HG02588 (cell line): Measurements from ENCODE around the gene TMEM240.
"Not testable (repeated sequence)": the region's sequence is repeated elsewhere in the genome, so short reads cannot be mapped to it uniquely, and the experiment has no call there.

Experiments used
- ATAC-seq: cut with Tn5 transposase; IDR thresholded peaks from one replicate; pipeline ENCODE4 v1.9.1; 2021; ENCODE audit warnings: mild to moderate bottlenecking, moderate library complexity; ENCODE audit not compliant: unreplicated experiment

The TMEM240 gene

DNA sequence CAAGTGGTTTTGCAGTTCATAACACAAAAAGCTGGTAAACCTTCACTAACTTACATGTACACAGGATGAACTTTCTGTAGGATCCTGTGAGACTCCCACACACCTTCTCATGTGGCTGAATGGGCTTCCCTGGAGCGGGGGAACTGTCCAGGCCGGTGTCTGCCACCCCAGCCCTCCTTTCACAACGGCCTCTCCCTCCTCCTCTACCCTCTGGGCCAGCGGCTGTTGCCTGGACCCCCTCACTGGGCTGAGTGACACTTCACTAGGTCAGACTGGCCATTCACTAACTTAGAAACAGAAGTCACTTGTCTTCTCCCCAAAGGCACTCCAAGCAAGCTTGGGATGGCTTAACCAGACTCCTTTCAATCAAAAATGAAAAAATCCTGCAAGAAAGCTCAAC, 18.2 kb upstream of the TMEM240 start:
- ATAC-seq: no peak

DNA sequence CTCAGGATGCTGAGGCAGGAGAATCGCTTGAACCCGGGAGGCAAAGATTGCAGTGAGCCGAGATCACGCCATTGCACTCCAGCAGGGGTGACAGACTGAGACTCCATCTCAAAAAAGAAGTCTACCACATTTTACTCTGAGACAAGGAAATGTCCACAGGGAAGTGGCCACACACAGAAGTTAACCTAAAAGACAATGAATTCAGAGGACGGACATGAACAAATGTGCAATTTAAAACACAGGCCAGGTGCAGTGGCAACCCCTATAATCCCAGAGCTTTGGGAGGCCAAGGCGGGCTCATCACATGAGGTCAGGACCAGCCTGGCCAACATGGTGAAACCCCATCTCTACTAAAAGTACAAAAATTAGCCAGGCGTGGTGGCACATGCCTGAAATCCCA, 17.3 kb upstream of the TMEM240 start:
- ATAC-seq: not testable (repeated sequence)

DNA sequence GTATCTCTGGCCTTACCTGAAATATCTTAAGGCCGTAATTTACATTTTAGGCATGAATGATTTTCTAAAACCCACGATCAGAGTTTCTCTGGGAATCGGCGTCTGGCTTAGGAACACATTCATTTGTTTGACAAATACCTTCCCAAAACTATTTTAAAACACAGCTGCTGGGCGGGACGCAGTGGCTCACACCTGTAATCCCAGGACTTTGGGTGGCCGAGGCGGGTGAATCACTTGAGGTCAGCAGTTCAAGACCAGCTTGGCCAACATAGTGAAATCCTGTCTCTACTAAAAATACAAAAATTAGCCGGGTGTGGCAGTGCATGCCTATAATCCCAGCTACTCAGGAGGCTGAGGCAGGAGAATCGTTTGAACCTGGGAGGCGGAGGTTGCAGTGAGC, 16.5 kb upstream of the TMEM240 start:
- ATAC-seq: not testable (repeated sequence)

DNA sequence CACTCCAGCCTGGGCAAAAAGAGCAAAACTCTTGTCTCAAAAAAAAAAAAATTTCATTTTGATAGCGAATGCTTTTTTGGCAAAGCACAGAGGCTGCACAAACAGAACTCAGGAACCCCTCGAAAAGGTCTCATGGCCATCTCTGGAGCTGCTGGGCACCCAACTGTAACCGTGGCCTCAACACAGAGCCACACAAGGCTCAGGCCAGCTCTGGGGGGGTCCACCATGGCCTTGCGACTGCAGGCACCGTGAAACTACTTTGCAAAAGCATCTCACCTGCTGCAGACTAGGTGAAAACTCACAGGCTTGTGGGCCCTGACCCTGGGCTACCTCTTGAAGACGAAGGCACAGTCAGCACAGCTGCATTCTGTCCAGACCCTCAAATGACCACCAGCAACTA, 16.1 kb upstream of the TMEM240 start:
- no peak for ATAC-seq

DNA sequence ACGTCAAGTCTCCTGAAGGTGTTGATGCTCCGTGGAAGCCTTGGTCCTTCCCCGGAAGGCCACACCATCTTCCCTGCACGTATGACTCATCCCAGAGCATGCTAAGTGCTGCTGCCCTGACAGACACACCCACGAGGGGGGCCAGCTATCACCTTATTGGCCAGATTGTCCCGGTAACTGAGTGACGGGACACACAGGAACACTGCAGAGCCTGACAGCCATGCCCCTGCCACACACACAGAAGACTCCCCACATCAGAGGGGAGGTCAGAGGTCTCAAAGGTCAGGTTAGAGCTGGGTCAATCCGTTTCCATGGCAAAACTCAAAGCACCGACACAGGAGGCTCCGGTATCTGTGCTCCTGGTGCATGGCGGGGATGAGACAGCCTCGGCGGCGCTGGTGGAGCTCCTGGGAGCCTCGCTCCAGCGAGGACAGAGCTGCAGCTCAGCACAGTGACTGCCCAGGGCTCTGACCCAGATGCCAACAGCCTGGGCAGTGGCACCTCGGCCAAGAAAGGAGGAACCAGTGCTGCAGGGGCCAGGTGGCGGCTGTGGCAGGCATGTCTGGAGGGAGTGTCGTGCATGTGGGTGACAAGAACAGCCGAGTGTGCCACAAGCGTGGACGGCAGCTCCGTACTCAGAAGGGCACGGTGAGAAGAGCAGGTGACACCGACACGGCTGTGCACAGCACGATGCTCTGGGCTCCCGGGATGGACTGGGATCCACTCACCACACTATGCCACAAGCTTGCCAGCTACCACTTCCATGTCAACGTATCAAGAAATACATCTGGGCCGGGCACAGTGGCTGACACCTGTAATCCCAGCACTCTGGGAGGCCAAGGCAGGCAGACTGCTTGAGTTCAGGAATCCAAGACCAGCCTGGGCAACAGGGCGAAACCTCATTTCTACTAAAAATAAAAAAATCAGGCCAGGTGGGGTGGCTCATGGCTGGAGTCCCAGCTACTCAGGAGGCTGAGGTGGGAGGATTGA, 14.8 kb upstream of the TMEM240 start:
- ATAC-seq: no peak

DNA sequence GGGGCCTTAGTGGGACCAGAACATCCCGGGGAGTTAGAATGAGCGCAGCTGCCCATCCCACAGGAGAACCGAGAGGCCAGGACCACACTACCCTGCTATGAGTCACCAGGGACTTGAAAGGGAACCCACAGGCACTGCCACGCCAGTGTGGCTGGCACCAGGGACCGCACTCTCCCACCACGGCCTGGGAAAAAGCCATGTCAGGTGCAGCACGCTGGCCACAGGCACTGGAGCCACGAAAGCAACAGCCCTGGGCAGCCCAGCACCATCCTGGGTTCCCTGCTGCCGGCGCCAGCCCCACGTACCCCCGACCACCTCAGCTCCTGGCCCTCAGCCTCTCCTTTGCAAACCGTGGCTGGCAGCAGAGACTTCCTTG, 14.1 kb upstream of the TMEM240 start:
- ATAC-seq: no peak

DNA sequence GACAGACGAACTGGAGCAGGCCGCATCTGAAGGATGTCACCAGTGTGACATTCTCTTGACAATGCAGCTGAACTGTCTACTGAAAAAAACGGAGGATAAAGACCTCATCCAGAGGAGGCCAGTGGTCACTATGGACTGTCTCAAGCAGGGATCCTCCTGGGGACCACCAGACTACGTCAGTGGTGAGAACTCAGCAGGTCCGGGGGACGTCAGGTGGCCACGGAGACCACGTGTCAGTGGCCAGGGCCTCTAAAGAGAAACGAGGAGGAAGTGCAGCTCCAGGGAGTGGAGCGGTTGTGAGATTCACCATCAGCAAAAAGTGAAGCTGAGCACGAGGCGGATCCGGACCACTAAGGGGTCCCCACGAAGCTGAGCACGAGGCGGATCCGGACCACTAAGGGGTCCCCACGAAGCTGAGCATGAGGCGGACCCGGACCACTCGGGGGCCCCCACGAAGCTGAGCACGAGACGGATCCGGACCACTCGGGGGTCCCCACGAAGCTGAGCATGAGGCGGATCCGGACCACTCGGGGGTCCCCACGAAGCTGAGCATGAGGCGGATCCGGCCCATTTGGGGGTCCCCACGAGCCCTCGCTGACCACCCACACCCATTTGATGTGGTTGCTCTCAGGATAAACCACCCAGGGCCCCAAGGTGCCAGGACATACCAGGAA, 13.5 kb upstream of the TMEM240 start:
- ATAC-seq: no peak

DNA sequence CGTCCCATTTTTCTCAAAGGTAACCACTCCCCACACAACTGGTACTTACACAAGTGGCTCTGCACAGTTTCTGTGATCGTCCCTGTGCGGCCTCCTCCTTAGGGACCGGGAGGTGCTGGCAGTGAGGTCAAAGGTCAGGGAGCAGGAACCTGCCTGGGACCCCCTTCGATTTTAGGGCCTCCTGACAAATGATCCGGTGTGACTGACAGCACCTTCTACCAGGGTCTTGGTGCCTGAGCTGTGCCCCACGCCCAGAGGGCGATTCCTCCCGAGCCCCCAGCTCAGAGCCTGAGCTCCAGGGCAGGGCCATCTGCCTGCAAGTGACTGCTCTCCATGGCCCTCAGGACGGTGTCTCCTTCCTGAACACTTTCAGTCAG, 11.8 kb upstream of the TMEM240 start:
- ATAC-seq: no peak

DNA sequence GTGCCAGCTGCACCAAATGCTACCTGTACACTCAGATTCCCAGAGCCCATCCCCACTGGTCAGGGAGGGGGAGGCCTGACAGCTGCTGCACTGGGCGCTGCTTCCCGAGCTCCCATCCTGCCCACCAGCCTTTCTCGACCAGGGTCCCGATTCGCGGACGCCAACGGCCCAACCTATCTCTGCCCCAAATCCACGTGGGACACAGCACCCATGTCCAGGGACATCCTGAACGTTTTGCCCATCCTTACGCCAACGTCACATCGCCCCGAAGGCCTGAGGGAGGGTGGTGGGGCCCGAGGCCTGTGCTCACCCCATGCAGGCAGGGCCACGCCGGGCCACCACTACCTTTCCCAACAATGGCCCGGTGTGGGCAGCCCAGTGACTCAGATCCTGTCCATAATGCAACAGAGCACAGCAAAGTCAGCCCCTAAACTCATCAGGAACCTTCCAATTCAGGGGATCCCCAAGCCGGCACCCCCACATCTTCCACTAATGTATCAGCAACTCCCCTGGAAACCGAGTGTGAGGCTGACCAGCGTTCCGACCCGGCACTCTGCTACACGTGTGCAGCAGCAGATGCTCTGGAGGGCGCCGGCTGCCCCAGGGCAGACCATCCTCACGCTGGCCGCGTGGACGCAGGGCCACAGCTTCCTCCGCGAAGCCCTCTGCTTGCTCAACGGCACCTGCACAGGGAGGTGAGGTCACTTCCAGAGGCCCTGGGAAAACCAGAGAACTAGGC, 11.3 kb upstream of the TMEM240 start:
- ATAC-seq: no peak

DNA sequence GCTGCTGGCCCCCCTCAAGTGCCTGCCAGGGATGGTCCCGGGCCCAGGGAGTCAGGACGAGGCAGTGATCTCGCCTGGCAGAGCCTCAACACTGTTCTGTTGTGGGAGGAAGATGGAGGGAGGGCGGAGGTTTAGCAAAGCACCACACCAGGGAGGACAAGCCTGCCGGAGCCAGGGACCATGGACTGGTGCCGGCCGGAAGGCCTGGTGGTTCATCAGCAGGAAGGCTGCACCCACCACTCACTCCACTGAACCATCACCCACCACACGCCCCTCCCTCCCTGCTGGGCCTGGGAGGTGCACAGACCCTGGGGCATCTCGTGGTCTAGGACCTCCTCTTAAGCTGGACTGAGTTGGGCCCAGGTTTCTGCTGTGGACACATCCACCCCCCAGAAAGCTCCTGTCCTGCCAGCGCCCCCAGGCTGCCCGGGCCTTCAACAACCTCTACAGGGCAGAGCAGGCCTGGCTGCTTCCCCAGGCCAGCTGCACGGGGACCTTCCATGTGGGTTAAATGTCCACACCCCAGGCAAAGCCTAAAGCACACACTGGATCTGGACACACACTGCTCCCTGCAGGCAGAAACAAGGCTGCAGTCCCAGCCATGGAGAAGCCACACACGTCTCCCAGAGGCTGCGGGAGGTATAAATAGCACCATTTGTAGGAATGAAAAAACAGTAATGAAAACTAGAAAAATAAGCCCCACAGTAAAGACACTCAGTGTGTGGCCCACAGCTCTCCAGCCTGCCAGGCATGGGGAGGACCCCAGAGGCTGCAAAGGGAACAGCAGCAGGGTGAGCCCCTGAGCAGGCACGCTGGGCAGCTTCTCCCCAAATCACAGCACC, 10.4 kb upstream of the TMEM240 start:
- ATAC-seq: no peak

DNA sequence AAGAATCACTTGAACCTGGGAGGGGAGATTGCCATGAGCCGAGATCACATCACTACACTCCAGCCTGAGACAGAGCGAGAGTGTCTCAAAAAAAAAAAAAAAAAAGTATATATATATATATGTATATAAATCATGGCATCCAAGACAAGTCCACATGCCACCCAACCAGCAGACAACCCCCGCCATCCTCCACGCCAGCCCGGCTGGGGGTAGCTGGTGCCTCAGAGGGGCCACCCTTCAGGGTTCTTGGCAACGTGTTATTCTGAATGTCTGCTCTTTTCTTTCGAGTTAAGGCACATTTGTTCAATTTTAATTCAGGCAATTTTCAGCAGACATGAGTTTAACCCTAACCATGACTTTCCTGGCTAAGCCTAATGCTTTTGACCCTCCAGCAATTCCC, 9.7 kb upstream of the TMEM240 start:
- ATAC-seq: no peak

DNA sequence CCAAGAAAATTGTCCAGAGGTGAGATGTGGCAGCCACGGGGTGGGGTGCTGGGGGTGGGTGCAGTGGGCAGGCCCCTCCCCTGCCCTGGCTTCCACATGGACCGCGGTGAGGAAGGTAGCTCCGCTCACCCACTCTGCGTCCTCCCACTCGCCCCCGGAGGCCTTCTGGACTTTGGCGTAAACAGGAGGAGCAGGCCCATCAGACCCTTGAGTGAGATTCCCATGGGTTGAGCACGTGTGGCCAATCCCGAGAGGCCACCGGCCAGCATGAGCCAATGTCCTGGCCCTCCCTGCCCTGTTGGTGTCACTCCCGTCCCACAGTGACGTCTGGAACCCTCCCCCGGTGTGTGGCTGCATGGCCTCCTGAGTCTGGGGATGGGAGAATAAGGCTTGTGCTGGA, 8.2 kb upstream of the TMEM240 start:
- no peak for ATAC-seq

DNA sequence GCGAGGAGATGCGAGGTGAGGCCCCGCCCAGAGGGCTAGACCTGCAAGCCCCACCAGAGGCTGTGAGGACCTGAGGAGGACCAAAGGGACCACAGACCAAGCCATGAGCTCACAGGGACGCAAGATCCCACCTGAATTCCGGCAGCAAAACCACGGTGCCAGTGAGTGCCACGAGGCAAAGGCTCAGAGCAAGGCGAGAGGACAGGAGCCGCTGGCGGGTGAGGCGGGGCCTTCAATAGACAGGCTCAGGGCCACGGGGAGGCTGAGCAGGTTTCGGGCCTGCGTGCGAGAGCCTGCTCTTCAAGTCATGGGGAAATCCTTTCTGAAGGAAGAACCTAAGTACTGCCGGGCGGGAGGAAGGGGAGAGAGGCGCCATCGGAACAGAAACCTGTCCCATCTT, 7.1 kb upstream of the TMEM240 start:
- ATAC-seq: no peak

DNA sequence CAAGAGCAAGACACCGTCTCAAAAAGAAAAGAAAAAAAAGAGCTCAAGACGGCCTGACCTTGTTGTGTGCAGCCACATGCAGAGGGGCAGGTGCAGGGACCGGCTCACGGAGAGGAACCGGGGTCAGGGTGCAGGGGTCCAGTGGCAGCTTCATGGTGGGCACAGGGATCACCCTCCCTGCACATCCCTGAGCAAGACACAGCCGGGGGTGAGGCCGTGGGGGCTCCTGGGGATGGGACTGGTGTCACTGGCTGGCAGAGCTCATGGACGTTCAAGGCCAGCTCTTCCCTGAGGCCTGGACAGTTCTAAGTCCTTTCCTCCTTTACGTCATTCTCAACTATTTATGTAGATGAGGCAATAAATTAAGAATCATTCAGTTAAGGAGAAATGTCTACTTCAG, 6.6 kb upstream of the TMEM240 start:
- ATAC-seq: no peak

DNA sequence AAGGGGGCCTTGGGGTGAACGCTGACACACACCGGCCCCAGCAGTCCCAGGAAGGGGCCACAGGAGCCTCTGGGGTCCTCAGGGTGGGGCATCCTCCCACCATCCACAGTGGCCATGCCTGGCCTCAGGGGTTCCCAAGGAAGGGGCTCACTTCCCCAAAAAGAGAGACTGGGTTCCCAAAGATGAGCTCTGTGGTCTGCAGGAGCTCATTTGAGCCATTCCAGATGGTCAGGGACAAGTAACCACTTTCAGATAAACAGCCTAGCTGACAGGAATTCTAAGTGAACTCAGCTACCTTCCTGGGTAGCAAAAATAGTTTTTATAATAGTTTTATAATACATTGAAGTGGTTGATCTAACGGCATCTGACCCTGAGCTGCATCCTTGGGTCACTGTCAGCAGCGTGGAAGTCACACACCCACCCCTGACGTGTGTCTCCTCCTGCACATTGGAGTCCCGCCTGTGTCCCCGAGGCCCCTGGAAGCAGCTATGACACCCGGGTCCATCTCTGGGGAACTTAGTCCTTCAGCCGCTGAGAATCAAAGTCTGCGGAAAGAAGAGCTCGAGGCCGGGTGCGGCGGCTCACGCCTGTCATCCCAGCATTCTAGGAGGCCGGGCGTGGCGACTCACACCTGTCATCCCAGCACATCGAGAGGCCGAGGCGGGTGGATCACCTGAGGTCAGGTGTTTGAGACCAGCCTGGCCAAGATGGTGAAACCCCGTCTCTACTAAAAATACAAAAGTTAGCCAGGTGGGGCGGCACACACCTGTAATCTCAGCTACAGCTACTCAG, 5.7 kb upstream of the TMEM240 start:
- no peak for ATAC-seq

DNA sequence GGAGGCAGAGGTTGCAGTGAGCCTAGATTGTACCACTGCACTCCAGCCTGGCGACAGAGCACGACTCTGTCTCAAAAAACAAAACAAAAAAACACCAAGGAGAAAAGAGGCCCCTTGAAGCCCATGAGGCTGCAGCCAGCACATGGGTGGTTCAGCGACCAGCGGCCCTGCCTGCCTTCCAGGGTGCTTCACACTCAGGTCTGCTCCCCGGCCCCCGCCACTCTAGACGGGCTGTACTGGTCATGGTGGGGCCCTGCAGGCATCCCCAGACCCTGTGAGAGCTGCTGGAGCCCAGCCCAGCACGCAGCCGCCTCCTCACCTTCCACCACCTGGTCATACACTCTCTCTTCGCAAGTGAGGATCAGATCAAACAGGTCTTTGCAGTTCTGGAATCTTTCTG, 4.1 kb upstream of the TMEM240 start:
- no peak for ATAC-seq

DNA sequence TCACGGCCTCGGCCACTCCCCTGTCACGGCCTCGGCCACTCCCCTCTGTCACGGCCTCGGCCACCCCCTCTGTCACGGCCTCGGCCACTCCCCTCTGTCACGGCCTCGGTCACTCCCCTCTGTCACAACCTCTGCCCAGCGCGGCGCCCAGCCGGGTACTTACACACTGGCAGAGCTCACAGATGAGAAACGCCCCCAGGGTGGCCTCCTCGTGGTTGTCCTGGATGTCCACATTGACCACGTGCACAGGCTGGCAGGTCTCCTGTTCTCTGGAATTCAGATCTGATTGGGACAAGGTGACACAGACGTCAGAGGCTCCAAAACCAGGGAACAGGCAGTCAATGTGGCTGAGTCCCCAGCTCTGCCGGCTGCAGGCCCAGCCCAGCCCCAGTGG, 3.3 kb upstream of the TMEM240 start:
- ATAC-seq: no peak

DNA sequence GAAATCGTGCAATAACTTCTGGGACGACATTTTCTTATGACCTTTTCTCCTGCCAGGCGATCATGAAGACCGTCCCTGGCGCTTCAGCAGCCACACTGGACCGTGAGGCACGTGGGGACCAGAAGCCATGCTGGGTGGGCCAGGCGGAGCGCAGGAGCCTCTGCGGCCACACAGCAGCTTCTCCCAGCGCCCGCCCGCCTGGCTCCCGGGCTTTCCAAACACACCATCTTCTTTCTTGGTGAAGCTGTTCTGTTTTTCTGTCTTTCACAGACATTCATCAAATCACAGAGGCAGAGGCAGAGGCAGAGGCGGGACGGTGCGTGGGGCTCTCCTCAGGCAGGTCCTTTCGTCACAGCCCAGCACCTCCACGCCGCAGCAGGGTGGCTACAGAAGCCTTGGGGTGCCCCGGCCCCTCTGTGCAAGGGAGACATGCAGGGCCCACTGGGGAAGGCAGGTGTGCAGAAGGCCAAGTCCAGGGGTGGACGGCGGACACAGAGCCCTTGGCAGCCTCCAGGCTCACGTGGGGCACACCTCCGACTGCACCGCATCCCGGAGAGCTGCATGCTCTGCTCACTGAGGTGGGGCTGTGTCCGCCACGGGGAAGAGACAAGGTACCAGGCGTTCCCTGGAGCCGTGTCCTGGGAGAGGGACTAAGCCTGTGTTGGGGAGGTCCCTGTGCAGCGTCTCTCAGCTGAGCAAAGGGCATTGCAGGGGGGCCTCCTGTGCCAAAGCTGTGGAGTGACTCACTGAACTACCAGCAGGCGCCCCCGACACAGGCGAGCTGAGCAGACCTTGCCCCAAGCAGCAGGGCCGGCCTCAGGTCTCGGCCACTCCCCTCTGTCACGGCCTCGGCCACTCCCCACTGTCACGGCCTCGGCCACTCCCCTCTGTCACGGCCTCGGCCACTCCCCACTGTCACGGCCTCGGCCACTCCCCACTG, 2.6 kb upstream of the TMEM240 start:
- ATAC-seq: no peak
